ENCODE results near the gene GPA33.

Gene GPA33

GRCh38 chr1:167066333-167067122, 23.6 kb downstream of the GPA33 start:
- peak; percentile 97 for ATAC-seq
- TF ChIP-seq, protein P1, sequence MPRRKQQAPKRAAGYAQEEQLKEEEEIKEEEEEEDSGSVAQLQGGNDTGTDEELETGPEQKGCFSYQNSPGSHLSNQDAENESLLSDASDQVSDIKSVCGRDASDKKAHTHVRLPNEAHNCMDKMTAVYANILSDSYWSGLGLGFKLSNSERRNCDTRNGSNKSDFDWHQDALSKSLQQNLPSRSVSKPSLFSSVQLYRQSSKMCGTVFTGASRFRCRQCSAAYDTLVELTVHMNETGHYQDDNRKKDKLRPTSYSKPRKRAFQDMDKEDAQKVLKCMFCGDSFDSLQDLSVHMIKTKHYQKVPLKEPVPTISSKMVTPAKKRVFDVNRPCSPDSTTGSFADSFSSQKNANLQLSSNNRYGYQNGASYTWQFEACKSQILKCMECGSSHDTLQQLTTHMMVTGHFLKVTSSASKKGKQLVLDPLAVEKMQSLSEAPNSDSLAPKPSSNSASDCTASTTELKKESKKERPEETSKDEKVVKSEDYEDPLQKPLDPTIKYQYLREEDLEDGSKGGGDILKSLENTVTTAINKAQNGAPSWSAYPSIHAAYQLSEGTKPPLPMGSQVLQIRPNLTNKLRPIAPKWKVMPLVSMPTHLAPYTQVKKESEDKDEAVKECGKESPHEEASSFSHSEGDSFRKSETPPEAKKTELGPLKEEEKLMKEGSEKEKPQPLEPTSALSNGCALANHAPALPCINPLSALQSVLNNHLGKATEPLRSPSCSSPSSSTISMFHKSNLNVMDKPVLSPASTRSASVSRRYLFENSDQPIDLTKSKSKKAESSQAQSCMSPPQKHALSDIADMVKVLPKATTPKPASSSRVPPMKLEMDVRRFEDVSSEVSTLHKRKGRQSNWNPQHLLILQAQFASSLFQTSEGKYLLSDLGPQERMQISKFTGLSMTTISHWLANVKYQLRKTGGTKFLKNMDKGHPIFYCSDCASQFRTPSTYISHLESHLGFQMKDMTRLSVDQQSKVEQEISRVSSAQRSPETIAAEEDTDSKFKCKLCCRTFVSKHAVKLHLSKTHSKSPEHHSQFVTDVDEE (CRISPR knock-in tag; IDR thresholded peaks at IDR 0.05): no peak
- TF ChIP-seq ZNF8 (CRISPR knock-in tag; IDR thresholded peaks at IDR 0.05) (no peak), ZFP30 (CRISPR knock-in tag; IDR thresholded peaks at IDR 0.05) (no peak), SNAI2 (CRISPR knock-in tag; IDR thresholded peaks at IDR 0.05) (no peak), CREB5 (CRISPR knock-in tag; IDR thresholded peaks at IDR 0.05; ENCODE audit: low read depth) (no peak), ZNF565 (CRISPR knock-in tag; conservative IDR thresholded peaks at IDR 0.05; ENCODE audit: low read depth) (no peak), ZFP3 (CRISPR knock-in tag; IDR thresholded peaks at IDR 0.05) (no peak), PATZ1 (CRISPR knock-in tag; IDR thresholded peaks at IDR 0.05; ENCODE audit: borderline replicate concordance) (no peak), ESRRG (CRISPR knock-in tag; IDR thresholded peaks at IDR 0.05) (no peak), RARB (CRISPR knock-in tag; IDR thresholded peaks at IDR 0.05) (no peak)

- ATAC-seq: no peak
- TF ChIP-seq ZFP3 (CRISPR knock-in tag; IDR thresholded peaks at IDR 0.05) (no peak), TCF4 (CRISPR knock-in tag; IDR thresholded peaks at IDR 0.05; ENCODE audit: borderline replicate concordance) (no peak), ZNF565 (CRISPR knock-in tag; conservative IDR thresholded peaks at IDR 0.05; ENCODE audit: low read depth) (no peak), ZNF8 (CRISPR knock-in tag; IDR thresholded peaks at IDR 0.05) (no peak), ZC3H10 (CRISPR knock-in tag; IDR thresholded peaks at IDR 0.05) (no peak), RARB (CRISPR knock-in tag; IDR thresholded peaks at IDR 0.05) (no peak), ARNTL (CRISPR knock-in tag; IDR thresholded peaks at IDR 0.05; ENCODE audit: borderline replicate concordance, low read depth) (no peak), TOX (CRISPR knock-in tag; IDR thresholded peaks at IDR 0.05; ENCODE audit: borderline replicate concordance) (no peak), ZFP30 (CRISPR knock-in tag; IDR thresholded peaks at IDR 0.05) (no peak), BACH2 (CRISPR knock-in tag; IDR thresholded peaks at IDR 0.05; ENCODE audit: borderline replicate concordance) (no peak), PPARA (CRISPR knock-in tag; IDR thresholded peaks at IDR 0.05; ENCODE audit: borderline replicate concordance) (no peak), ISL1 (CRISPR knock-in tag; IDR thresholded peaks at IDR 0.05) (no peak), OSR1 (CRISPR knock-in tag; IDR thresholded peaks at IDR 0.05) (no peak), GLIS3 (CRISPR knock-in tag; IDR thresholded peaks at IDR 0.05) (no peak), CREB5 (CRISPR knock-in tag; IDR thresholded peaks at IDR 0.05; ENCODE audit: low read depth) (no peak), CSDC2 (CRISPR knock-in tag; IDR thresholded peaks at IDR 0.05) (no peak)
- TF ChIP-seq, protein P1 (CRISPR knock-in tag; IDR thresholded peaks at IDR 0.05): no peak
- TF ChIP-seq, protein P2, sequence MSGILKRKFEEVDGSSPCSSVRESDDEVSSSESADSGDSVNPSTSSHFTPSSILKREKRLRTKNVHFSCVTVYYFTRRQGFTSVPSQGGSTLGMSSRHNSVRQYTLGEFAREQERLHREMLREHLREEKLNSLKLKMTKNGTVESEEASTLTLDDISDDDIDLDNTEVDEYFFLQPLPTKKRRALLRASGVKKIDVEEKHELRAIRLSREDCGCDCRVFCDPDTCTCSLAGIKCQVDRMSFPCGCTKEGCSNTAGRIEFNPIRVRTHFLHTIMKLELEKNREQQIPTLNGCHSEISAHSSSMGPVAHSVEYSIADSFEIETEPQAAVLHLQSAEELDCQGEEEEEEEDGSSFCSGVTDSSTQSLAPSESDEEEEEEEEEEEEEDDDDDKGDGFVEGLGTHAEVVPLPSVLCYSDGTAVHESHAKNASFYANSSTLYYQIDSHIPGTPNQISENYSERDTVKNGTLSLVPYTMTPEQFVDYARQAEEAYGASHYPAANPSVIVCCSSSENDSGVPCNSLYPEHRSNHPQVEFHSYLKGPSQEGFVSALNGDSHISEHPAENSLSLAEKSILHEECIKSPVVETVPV (CRISPR knock-in tag; IDR thresholded peaks at IDR 0.05): no peak
- TF ChIP-seq, protein P3, sequence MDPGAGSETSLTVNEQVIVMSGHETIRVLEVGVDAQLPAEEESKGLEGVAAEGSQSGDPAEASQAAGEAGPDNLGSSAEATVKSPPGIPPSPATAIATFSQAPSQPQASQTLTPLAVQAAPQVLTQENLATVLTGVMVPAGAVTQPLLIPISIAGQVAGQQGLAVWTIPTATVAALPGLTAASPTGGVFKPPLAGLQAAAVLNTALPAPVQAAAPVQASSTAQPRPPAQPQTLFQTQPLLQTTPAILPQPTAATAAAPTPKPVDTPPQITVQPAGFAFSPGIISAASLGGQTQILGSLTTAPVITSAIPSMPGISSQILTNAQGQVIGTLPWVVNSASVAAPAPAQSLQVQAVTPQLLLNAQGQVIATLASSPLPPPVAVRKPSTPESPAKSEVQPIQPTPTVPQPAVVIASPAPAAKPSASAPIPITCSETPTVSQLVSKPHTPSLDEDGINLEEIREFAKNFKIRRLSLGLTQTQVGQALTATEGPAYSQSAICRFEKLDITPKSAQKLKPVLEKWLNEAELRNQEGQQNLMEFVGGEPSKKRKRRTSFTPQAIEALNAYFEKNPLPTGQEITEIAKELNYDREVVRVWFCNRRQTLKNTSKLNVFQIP (CRISPR knock-in tag; IDR thresholded peaks at IDR 0.05; ENCODE audit: borderline replicate concordance, low read depth): no peak
Measured at GRCh38 chr1:167065471-167065870, 24.7 kb downstream of the GPA33 start.
